HepG2 (cell line): Measurements from ENCODE around the gene ZNF3. TPM values are rescaled to one million over a fixed set of nuclear protein-coding genes. Genes with fewer than 3 reads are reported as not detected.
A peak's percentile ranks its signal among the peaks of the same experiment; 100 is the strongest.

Source experiments
- ATM ChIP-seq: fragments of 450-650 bp; IDR thresholded peaks from 2 replicates; pipeline ENCODE4 v1.7.1; 2017; ENCODE audit warnings: mild to moderate bottlenecking, borderline replicate concordance
- BCLAF1 ChIP-seq: fragments of 450-650 bp; IDR thresholded peaks from 2 replicates; pipeline ENCODE4 v1.6.1; 2017; ENCODE audit warnings: mild to moderate bottlenecking
- DRAP1 ChIP-seq: IDR thresholded peaks from 2 replicates; pipeline ENCODE4 v1.6.1; 2016; ENCODE audit warnings: missing genetic modification reagents, missing compliant biosample characterization
- HMG20B ChIP-seq: conservative IDR thresholded peaks from 2 replicates; pipeline ENCODE4 v1.6.1; 2016; ENCODE audit warnings: missing genetic modification reagents, missing compliant biosample characterization
- MIER3 ChIP-seq: IDR thresholded peaks from 2 replicates; pipeline ENCODE4 v1.6.1; 2016; ENCODE audit warnings: missing compliant biosample characterization, borderline replicate concordance
- NBN ChIP-seq: fragments of 450-650 bp; conservative IDR thresholded peaks from 2 replicates; pipeline ENCODE4 v1.6.1; 2017
- SKI ChIP-seq: fragments of 450-650 bp; IDR thresholded peaks from one replicate; pipeline ENCODE4 v1.6.1; 2018; ENCODE audit warnings: mild to moderate bottlenecking; ENCODE audit not compliant: partially characterized antibody
- SYNCRIP ChIP-seq: fragments of 200-400 bp; formaldehyde crosslinking; IDR thresholded peaks from 2 replicates; pipeline ENCODE4 v1.6.1; 2018; ENCODE audit warnings: mild to moderate bottlenecking, low read depth, low read length; ENCODE audit not compliant: insufficient read depth
- TBX3 ChIP-seq: fragments of 450-650 bp; IDR thresholded peaks from 2 replicates; pipeline ENCODE4 v1.6.1; 2017; ENCODE audit warnings: antibody characterized with exemption, mild to moderate bottlenecking, inconsistent platforms, borderline replicate concordance
- ZIK1 ChIP-seq: sonication (generic); formaldehyde crosslinking; IDR thresholded peaks from 2 replicates; pipeline ENCODE4 v1.5.0; 2020; ENCODE audit warnings: mild to moderate bottlenecking, low read depth, missing genetic modification reagents, borderline replicate concordance
- ZNF12 ChIP-seq: sonication (generic); formaldehyde crosslinking; IDR thresholded peaks from 2 replicates; pipeline ENCODE4 v1.5.0; 2020; ENCODE audit warnings: missing genetic modification reagents
- ZNF44 ChIP-seq: sonication (generic); formaldehyde crosslinking; IDR thresholded peaks from 2 replicates; pipeline ENCODE4 v1.5.1; 2020; ENCODE audit warnings: mild to moderate bottlenecking, missing genetic modification reagents
- ZNF530 ChIP-seq: sonication (generic); formaldehyde crosslinking; IDR thresholded peaks from 2 replicates; pipeline ENCODE4 v1.5.0; 2020; ENCODE audit warnings: low read depth, mild to moderate bottlenecking, missing genetic modification reagents
- ZNF550 ChIP-seq: sonication (generic); formaldehyde crosslinking; IDR thresholded peaks from 2 replicates; pipeline ENCODE4 v1.4.0; 2020; ENCODE audit warnings: mild to moderate bottlenecking, missing genetic modification reagents, borderline replicate concordance
- ZNF660 ChIP-seq: sonication (generic); formaldehyde crosslinking; IDR thresholded peaks from 2 replicates; pipeline ENCODE4 v1.5.1; 2020; ENCODE audit warnings: mild to moderate bottlenecking, low read depth, missing genetic modification reagents, borderline replicate concordance
- ZNF891 ChIP-seq: sonication (generic); formaldehyde crosslinking; IDR thresholded peaks from 2 replicates; pipeline ENCODE4 v1.5.0; 2020; ENCODE audit warnings: mild to moderate bottlenecking, missing genetic modification reagents
- ZZZ3 ChIP-seq: sonication (generic); formaldehyde crosslinking; IDR thresholded peaks from 2 replicates; pipeline ENCODE4 v1.4.0; 2020; ENCODE audit warnings: missing genetic modification reagents, mild to moderate bottlenecking, borderline replicate concordance
- polyA plus RNA-seq, 8 experiments: library from polyadenylated mRNA; depleted of rRNA in 3 of 8; stranded (reverse) in 7 of 8; unstranded in 1 of 8; fragments of >200 nt; fragmentation: Illumina TruSeq in 4 of 8; extraction: Trizol in 4 of 8; gene quantifications; 2 replicates each; pipeline versions ENCODE4 v1.2.1 to v1.2.3, GENCODE V29; 2011 to 2016; ENCODE audit warnings: low read depth in 4 of 8, missing spikeins in 1 of 8, mixed read lengths in 1 of 8; ENCODE audit not compliant: insufficient read depth in 1 of 8
- total RNA-seq, 5 experiments: library from RNA; depleted of rRNA; stranded (reverse); fragments of >200 nt; fragmentation: Illumina TruSeq; extraction: Trizol; gene quantifications; 2 replicates each; pipeline ENCODE4 v1.2.3, GENCODE V29; 2016; ENCODE audit warnings: low read depth in 1 of 5
- TF ChIP-seq, protein P1 (sequence below): sonication (generic); formaldehyde crosslinking; IDR thresholded peaks from 2 replicates; pipeline ENCODE4 v1.5.0; 2020; ENCODE audit warnings: missing genetic modification reagents
- TF ChIP-seq, protein P2 (sequence below): fragments of 450-650 bp; IDR thresholded peaks from 2 replicates; pipeline ENCODE4 v1.6.1; 2017
- TF ChIP-seq, protein P3 (sequence below): sonication (generic); formaldehyde crosslinking; IDR thresholded peaks from 2 replicates; pipeline ENCODE4 v1.8.0; 2022; ENCODE audit warnings: missing genetic modification reagents, low read depth, mild to moderate bottlenecking, borderline replicate concordance

ZNF3 gene
- total and polyA plus RNA-seq, 2 of the 13 experiments (the other 11 are each of a cell fraction or from before 2014, with no cell fraction given), result 33.7 to 56.9 TPM

DNA sequence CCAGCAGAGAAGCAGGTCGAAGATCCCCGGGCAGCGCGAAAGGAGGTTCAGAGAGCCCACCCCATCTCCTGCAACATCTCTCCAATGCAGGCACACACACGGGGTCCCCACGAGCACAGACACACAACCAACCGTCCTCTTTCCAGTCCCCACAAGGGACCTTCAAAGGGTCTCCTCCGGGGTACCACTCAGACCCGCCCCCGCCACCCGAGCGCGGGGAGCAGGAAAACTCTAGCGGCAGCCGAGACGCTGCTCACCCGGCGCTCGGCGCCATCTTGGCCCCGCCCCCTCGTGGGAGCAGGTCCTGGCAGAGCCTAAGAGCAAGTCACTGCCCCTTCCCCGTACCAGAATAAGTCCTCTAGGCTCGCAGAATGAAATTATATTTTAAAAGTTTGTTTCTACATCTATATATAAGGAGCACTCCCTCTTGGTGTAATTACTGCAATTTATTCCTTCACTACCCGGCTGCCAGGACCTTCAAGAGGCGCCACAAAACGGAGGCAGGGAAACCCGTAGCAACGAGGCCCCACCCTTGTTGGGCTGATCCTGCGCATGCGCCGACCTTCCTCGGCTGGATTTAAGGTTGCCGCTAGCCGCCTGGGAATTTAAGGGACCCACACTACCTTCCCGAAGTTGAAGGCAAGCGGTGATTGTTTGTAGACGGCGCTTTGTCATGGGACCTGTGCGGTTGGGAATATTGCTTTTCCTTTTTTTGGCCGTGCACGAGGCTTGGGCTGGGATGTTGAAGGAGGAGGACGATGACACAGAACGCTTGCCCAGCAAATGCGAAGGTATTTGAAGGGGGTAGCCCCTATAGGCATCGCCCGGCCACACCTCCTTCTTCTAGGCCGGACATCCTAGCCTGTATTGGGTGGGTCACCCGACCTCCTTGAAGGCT lies 37.8 kb upstream of the ZNF3 start, which contains the start of the genes CNPY4 and TAF6 (continued):
- no peak for TF ChIP-seq ZNF550 (CRISPR knock-in tag)
- TF ChIP-seq ZNF44, result peak; percentile 74; the same call in 1 of the 2 replicates
- no peak for TF ChIP-seq BCLAF1
- no peak for TF ChIP-seq ZIK1 (CRISPR knock-in tag)
- peak; percentile 40; the same call in 1 of the 2 replicates for TF ChIP-seq TBX3
- no peak for TF ChIP-seq MIER3 (CRISPR knock-in tag)
- TF ChIP-seq HMG20B, result no peak
- 0 out of 2 replicates have a peak, but pooled peaks have one; percentile 28 for TF ChIP-seq ZNF660 (CRISPR knock-in tag)
- TF ChIP-seq, protein P1, sequence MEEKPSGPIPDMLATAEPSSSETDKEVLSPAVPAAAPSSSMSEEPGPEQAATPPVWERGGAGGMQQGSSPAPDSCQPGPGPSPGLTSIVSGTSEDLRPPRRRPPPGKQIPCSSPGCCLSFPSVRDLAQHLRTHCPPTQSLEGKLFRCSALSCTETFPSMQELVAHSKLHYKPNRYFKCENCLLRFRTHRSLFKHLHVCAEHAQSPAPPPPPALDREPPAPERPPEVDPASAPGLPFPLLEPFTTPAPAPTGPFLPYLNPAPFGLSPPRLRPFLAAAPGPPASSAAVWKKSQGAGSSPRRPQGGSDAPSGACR (CRISPR knock-in tag), result no peak
- no peak for TF ChIP-seq SYNCRIP
- no peak for TF ChIP-seq ZNF530 (CRISPR knock-in tag)
- TF ChIP-seq, protein P2, sequence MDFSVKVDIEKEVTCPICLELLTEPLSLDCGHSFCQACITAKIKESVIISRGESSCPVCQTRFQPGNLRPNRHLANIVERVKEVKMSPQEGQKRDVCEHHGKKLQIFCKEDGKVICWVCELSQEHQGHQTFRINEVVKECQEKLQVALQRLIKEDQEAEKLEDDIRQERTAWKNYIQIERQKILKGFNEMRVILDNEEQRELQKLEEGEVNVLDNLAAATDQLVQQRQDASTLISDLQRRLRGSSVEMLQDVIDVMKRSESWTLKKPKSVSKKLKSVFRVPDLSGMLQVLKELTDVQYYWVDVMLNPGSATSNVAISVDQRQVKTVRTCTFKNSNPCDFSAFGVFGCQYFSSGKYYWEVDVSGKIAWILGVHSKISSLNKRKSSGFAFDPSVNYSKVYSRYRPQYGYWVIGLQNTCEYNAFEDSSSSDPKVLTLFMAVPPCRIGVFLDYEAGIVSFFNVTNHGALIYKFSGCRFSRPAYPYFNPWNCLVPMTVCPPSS, result no peak
- no peak for TF ChIP-seq ATM
- TF ChIP-seq, protein P3, sequence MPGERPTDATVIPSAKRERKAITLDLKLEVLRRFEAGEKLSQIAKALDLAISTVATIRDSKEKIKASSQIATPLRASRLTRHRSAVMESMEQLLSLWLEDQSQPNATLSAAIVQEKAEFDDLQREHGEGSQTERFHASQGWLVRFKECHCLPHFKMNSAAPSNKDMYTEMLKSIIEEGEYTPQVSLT (CRISPR knock-in tag), result no peak
- no peak; the same call in 1 of the 2 replicates for TF ChIP-seq ZNF891 (CRISPR knock-in tag)
- peak; percentile 67 for TF ChIP-seq DRAP1 (CRISPR knock-in tag)
- TF ChIP-seq NBN, result no peak
- no peak for TF ChIP-seq ZNF12
- no peak for TF ChIP-seq ZZZ3
- TF ChIP-seq SKI, result no peak
- TF ChIP-seq, all 625 proteins: peak for 236
